ENCODE data around the gene ARMH2. TPM values are rescaled to one million over a fixed set of nuclear protein-coding genes. Genes with fewer than 3 reads are reported as not detected.

ARMH2 gene
- total RNA-seq, 1 experiment from 2014 or later = not detected

DNA sequence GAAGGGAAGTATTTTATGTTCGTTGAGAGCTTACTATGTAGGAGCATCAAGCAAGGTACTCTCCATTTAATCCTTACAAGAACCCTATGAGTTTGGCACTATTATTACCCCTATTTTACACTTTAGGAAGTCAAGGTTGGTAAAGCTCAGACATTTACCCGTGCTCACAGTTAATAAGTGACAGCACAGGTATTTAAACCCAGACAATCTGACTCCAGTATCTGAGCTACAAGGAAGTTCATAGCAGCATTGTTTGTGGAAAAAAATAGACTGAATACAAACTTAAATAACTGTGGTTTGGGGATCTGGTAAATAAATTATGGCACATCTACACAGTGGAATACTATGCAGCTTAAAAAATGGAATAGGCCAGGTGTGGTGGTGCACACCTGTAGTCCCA, 45.2 kb downstream of the ARMH2 start:
- DNase-seq = no peak
- Mint-ChIP-seq H3K36me3 (ENCODE audit: insufficient read depth in 1 of 3, low read depth in 3 of 3) (0 out of 7 replicates have a peak, but pooled peaks cover 0 to 1% (median 0%) of the 10 kb centered on the region in 3 experiments), H3K9me3 (peaks cover 6 to 11% of the 10 kb centered on the region in 2 experiments; a peak in 4 of 5 replicates), H3K27me3 (ENCODE audit: low read depth) (peaks cover 5% of the 10 kb centered on the region; the same call in 1 of the 2 replicates), H3K4me1 (peaks cover 0 to 5% of the 10 kb centered on the region in 2 experiments; a peak in 3 of 4 replicates), H3K27ac (no peak overlapping the region; a peak in 1 of 7 replicates), H3K4me3 (no peak overlapping the region)
- no peak overlapping the region for H2BK12ac ChIP-seq (ENCODE audit: insufficient read length, low read depth, low read length)
- H3K79me1 ChIP-seq (ENCODE audit: insufficient read depth, low read depth, low read length, poor library complexity, severe bottlenecking) = no peaks in the 10 kb centered on the region
- H3K79me2 ChIP-seq (ENCODE audit: insufficient read depth, low read length) = no peaks in the 10 kb centered on the region
- WGBS (ENCODE audit: extremely low coverage, insufficient read length, low lambda C conversion rate) = no CpG with 5 or more reads among the region's 2 CpGs
- H2BK20ac ChIP-seq (ENCODE audit: low read depth, low read length, poor library complexity, severe bottlenecking) = no peak overlapping the region
- H3K14ac ChIP-seq (ENCODE audit: insufficient read depth, low read length) = no peak overlapping the region
- no peaks in the 10 kb centered on the region for H4K20me1 ChIP-seq (ENCODE audit: control insufficient read depth, insufficient read depth, insufficient read length)
- H4K91ac ChIP-seq (ENCODE audit: insufficient read length, low read depth, low read length) = no peak overlapping the region
- H2BK15ac ChIP-seq (ENCODE audit: low read depth, low read length) = no peak overlapping the region
- H3K23me2 ChIP-seq (ENCODE audit: insufficient read length, low read depth, low read length, poor library complexity, severe bottlenecking) = no peaks in the 10 kb centered on the region
- H2BK120ac ChIP-seq (ENCODE audit: low read depth, low read length, poor library complexity, severe bottlenecking) = no peak overlapping the region
- H4K5ac ChIP-seq (ENCODE audit: insufficient read length, low read depth, low read length) = no peak overlapping the region
- H2BK5ac ChIP-seq (ENCODE audit: insufficient read length, low read length) = no peak overlapping the region
- no peak overlapping the region for H3K4ac ChIP-seq (ENCODE audit: low read depth, low read length)
- H3K27me3 ChIP-seq (ENCODE audit: insufficient read depth, low read length) = no peaks in the 10 kb centered on the region
- no peak overlapping the region for H2AFZ ChIP-seq (ENCODE audit: low read length)
- H3K9me3 ChIP-seq (ENCODE audit: control insufficient read depth, low read depth, low read length) = no peaks in the 10 kb centered on the region
- no peak overlapping the region for H3K9ac ChIP-seq (ENCODE audit: extremely low read depth, insufficient read length, low read length)
- H3K27ac ChIP-seq (ENCODE audit: insufficient read length, low read depth, low read length) = no peak overlapping the region
- no peak overlapping the region for H2AK5ac ChIP-seq (ENCODE audit: insufficient read length, low read length)
- no peak overlapping the region for H3T11ph ChIP-seq (ENCODE audit: low read length)
- no peaks in the 10 kb centered on the region for H3K4me1 ChIP-seq (ENCODE audit: insufficient read depth, low read length)
- H3K18ac ChIP-seq (ENCODE audit: insufficient read length, low read depth, low read length) = no peak overlapping the region
- no peak overlapping the region for H4K8ac ChIP-seq (replicated peaks; ENCODE audit: insufficient read length, low read depth, low read length)
- H3K56ac ChIP-seq (ENCODE audit: insufficient read length, low read depth, low read length) = no peak overlapping the region
- no peak overlapping the region for H3K23ac ChIP-seq (ENCODE audit: insufficient read length, low read depth, low read length)
- TF ChIP-seq, protein P1, sequence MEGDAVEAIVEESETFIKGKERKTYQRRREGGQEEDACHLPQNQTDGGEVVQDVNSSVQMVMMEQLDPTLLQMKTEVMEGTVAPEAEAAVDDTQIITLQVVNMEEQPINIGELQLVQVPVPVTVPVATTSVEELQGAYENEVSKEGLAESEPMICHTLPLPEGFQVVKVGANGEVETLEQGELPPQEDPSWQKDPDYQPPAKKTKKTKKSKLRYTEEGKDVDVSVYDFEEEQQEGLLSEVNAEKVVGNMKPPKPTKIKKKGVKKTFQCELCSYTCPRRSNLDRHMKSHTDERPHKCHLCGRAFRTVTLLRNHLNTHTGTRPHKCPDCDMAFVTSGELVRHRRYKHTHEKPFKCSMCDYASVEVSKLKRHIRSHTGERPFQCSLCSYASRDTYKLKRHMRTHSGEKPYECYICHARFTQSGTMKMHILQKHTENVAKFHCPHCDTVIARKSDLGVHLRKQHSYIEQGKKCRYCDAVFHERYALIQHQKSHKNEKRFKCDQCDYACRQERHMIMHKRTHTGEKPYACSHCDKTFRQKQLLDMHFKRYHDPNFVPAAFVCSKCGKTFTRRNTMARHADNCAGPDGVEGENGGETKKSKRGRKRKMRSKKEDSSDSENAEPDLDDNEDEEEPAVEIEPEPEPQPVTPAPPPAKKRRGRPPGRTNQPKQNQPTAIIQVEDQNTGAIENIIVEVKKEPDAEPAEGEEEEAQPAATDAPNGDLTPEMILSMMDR (conservative IDR thresholded peaks at IDR 0.05) = no peak
- no peak overlapping the region for H3K4me2 ChIP-seq (ENCODE audit: insufficient read depth, insufficient read length, low read length)
